ENCODE results near the gene CENPS. TPM values are rescaled to one million over a fixed set of nuclear protein-coding genes. Genes with fewer than 3 reads are reported as not detected.
"Not testable (repeated sequence)": the region's sequence is repeated elsewhere in the genome, so short reads cannot be mapped to it uniquely, and the experiment has no call there.

Gene CENPS
- total and polyA plus RNA-seq, 7 donors = 2.2 to 31.4 (median 7.5) TPM

DNA sequence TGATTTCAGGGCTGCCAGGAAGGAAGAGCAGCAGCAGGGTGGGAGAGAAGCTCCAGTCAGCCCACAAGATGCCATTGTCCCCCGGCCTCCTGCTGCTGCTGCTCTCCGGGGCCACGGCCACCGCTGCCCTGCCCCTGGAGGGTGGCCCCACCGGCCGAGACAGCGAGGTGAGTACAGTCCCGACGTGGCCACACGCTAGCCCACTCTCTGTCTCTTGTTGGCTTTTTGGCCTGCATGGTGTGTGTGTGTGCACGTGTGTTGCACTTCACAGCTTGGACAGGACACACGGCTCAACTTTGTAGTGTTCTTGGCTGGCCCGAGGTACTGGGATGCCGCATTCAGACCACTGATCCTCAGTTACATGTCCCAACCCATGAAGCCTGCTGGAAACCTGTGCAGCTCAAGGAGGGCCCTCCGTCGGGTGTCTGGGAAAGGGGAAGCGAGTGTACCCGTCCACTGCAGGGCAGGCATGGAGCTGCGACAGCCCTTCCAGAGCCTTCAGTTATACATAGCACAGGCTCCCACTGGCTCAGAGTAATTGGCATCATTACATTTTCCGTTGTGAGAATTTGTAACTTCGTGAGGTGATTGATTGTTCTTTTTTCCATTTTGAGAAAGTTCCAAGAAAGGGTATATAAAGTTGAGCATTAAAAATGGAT is 20.1 kb downstream of the CENPS start:
- Histone ChIP-seq H3K36me3 (ENCODE audit: insufficient read depth in 1 of 2, low read depth in 1 of 2) (no peaks in the 10 kb centered on the region), H3K4me3 (no peak overlapping the region), H3K27me3 (ENCODE audit: insufficient read depth in 3 of 3, low read length in 2 of 3) (peaks cover 0 to 6% (median 3%) of the 10 kb centered on the region in 3 donors), H3K9me3 (no peaks in the 10 kb centered on the region), H3K27ac (no peak overlapping the region), H3K4me1 (peaks cover 5% of the 10 kb centered on the region)
- intact Hi-C loops (cut with DNase I) = no loop called here
- TF ChIP-seq, protein P1, sequence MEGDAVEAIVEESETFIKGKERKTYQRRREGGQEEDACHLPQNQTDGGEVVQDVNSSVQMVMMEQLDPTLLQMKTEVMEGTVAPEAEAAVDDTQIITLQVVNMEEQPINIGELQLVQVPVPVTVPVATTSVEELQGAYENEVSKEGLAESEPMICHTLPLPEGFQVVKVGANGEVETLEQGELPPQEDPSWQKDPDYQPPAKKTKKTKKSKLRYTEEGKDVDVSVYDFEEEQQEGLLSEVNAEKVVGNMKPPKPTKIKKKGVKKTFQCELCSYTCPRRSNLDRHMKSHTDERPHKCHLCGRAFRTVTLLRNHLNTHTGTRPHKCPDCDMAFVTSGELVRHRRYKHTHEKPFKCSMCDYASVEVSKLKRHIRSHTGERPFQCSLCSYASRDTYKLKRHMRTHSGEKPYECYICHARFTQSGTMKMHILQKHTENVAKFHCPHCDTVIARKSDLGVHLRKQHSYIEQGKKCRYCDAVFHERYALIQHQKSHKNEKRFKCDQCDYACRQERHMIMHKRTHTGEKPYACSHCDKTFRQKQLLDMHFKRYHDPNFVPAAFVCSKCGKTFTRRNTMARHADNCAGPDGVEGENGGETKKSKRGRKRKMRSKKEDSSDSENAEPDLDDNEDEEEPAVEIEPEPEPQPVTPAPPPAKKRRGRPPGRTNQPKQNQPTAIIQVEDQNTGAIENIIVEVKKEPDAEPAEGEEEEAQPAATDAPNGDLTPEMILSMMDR (IDR thresholded peaks at IDR 0.05) = no peak
- DNase-seq (no peak), ATAC-seq (peak in 2 of 4 donors; percentile 4 to 51)
- 62 to 75% (median 69%) methylated on average over 21 of the region's 21 CpGs for WGBS, 3 donors

DNA sequence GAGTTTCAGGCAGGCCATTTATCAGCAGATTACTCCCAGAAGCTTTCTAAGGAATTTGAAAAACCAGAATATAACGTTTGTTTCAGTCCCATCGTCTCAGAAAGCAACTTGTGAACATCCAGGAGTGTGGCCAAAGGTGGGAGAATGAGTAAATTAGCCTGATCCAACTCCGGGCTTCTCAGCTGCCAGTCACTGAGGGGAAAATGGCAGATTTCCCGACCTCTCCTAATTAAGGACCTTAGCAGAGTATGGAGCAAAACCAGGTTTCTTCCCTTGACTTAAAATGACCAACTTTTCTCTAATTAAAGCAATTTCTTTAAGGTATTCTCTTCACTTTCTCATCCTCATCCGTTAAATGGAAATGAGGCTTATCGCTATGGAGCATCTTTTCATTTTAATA is 20.6 kb downstream of the CENPS start:
- Histone ChIP-seq H3K27ac (no peak overlapping the region), H3K4me3 (no peak overlapping the region), H3K36me3 (ENCODE audit: insufficient read depth in 1 of 2, low read depth in 1 of 2) (no peaks in the 10 kb centered on the region), H3K9me3 (no peaks in the 10 kb centered on the region), H3K27me3 (ENCODE audit: insufficient read depth in 3 of 3, low read length in 2 of 3) (peaks cover 0 to 6% (median 3%) of the 10 kb centered on the region in 3 donors), H3K4me1 (peaks cover 5% of the 10 kb centered on the region)
- WGBS, 3 donors = 31 to 41% (median 35%) methylated on average over 6 of the region's 6 CpGs
- TF ChIP-seq, protein P1 (IDR thresholded peaks at IDR 0.05) = no peak
- ATAC-seq = no peak
- intact Hi-C loops (cut with DNase I) = no loop called here
- DNase-seq = no peak

DNA sequence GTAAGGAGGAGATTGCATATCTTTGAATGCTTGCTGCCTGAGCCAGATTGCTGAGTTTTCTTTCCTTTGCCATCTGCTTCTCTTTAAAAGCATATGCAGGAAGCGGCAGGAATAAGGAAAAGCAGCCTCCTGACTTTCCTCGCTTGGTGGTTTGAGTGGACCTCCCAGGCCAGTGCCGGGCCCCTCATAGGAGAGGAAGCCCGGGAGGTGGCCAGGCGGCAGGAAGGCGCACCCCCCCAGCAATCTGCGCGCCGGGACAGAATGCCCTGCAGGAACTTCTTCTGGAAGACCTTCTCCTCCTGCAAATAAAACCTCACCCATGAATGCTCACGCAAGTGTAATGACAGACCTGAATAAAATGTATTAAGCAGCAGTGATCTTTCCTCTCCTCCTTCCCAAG is 21.1 kb downstream of the CENPS start:
- H3K36me3 ChIP-seq (ENCODE audit: insufficient read depth in 1 of 2, low read depth in 1 of 2) = no peaks in the 10 kb centered on the region
- ATAC-seq (no peak), DNase-seq (no peak)
- no peaks in the 10 kb centered on the region for H3K9me3 ChIP-seq
- H3K27ac ChIP-seq = no peak overlapping the region
- H3K27me3 ChIP-seq (ENCODE audit: insufficient read depth in 3 of 3, low read length in 2 of 3) = peaks cover 0 to 6% (median 3%) of the 10 kb centered on the region in 3 donors
- no peak overlapping the region for H3K4me3 ChIP-seq
- intact Hi-C loops (cut with DNase I) = no loop called here
- 14 to 16% (median 14%) methylated on average over 10 of the region's 10 CpGs for WGBS, 3 donors
- TF ChIP-seq, protein P1 (IDR thresholded peaks at IDR 0.05) = no peak
- peaks cover 5% of the 10 kb centered on the region for H3K4me1 ChIP-seq

DNA sequence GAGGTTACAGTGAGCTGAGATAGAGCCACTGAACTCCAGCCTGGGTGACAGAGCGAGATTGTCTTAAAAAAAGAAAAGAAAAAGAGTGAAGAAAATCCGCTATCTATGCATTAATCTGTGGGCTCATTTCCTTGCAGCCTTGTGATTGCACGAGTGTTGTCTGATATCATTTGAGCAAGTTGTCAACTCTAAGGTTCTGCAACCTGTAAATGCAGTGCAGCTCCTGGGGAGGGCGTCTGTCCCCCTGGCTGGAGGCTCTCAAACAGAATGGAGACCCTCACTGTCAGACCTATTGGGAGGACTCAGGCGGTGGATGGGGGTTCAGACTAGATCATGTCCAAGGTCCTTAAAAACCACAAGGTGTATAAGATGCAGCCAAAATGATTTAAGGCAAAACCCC is 25.8 kb downstream of the CENPS start:
- ATAC-seq (no peak), DNase-seq (no peak)
- Histone ChIP-seq H3K27ac (no peak overlapping the region), H3K4me3 (no peak overlapping the region), H3K9me3 (no peaks in the 10 kb centered on the region), H3K27me3 (ENCODE audit: insufficient read depth in 3 of 3, low read length in 2 of 3) (no peaks in the 10 kb centered on the region), H3K4me1 (peaks cover 4% of the 10 kb centered on the region), H3K36me3 (ENCODE audit: insufficient read depth in 1 of 2, low read depth in 1 of 2) (peaks cover under 1 to 27% of the 10 kb centered on the region in 2 donors)
- intact Hi-C loops (cut with DNase I) = no loop called here
- WGBS, 3 donors = 85 to 98% (median 87%) methylated on average over 5 of the region's 5 CpGs
- TF ChIP-seq, protein P1 (IDR thresholded peaks at IDR 0.05) = no peak

DNA sequence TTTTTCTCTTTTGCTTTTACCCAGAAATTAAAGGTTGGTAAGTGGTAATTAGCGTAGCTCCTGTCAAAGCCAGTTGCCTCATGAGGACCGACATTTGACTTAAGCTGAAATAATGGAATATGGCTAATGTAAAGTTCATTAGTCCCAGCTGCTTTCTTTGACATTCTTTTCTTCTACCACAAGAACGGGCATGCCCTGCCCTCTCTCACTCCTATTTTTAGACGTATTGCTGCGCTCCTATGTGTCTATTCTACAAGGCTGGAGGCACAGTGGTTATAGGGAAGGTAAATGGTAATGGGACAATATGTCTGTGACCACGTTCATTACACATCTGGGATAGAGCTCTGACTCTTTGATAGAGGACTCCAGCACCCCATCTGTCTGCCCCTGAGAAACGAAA is 26.4 kb downstream of the CENPS start:
- WGBS, 3 donors = 62 to 70% (median 64%) methylated on average over 7 of the region's 7 CpGs
- peaks cover 4 to 33% of the 10 kb centered on the region in 2 donors for H3K36me3 ChIP-seq (ENCODE audit: insufficient read depth in 1 of 2, low read depth in 1 of 2)
- ATAC-seq = peak in 2 of 4 donors; percentile 27 to 32
- TF ChIP-seq, protein P1 (IDR thresholded peaks at IDR 0.05) = no peak
- H3K27me3 ChIP-seq (ENCODE audit: insufficient read depth in 3 of 3, low read length in 2 of 3) = no peaks in the 10 kb centered on the region
- no peak for DNase-seq
- H3K9me3 ChIP-seq = no peaks in the 10 kb centered on the region
- H3K4me3 ChIP-seq = no peak overlapping the region
- no peaks in the 10 kb centered on the region for H3K4me1 ChIP-seq
- intact Hi-C loops (cut with DNase I) = no loop called here
- H3K27ac ChIP-seq = no peak overlapping the region

DNA sequence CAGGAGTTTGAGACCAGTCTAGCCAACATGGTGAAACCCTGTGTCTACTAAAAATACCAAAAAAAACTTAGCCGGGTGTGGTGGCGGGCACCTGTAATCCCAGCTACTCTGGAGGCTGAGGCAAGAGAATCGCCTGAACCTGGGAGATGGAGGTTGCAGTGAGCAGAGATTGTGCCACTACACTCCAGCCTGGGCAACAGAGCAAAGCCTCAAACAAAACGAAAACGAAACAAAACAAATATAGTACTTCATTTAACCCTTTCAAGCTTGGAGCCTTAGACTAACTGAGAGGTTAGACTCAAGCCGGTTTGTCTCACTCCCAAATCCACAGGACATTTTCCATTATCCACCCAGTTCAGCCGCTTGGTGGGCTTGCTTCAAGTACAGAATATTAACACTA is 27.2 kb downstream of the CENPS start:
- H3K27ac ChIP-seq; intact Hi-C loops (cut with DNase I); H3K9me3 ChIP-seq; H3K27me3 ChIP-seq (ENCODE audit: insufficient read depth in 3 of 3, low read length in 2 of 3); DNase-seq; H3K4me1 ChIP-seq; ATAC-seq; H3K4me3 ChIP-seq: not testable (repeated sequence)
- H3K36me3 ChIP-seq (ENCODE audit: insufficient read depth in 1 of 2, low read depth in 1 of 2) = peaks cover 6 to 41% of the 10 kb centered on the region in 2 donors
- 64 to 69% (median 65%) methylated on average over 7 of the region's 7 CpGs for WGBS, 3 donors
